OCI-LY1 (cell line): ENCODE data around the gene RASGEF1C.

ENCODE experiments used
- H2AFZ ChIP-seq: fragments of 200-600 bp; sonication (generic), shearing (Covaris generic); 2 replicates; pipeline ENCODE4 v1.6.0; 2014; ENCODE audit warnings: antibody characterized with exemption, mild to moderate bottlenecking, low read length
- H3F3A ChIP-seq: fragments of 200-600 bp; sonication (generic), shearing (Covaris generic); 2 replicates; pipeline ENCODE4 v1.6.0; 2014; ENCODE audit warnings: mild to moderate bottlenecking, antibody characterized with exemption, low read length, moderate library complexity; ENCODE audit not compliant: insufficient read depth
- H3K27ac ChIP-seq: fragments of 200-600 bp; sonication (generic); 2 replicates; pipeline ENCODE4 v1.5.1; 2014; ENCODE audit warnings: low read length, mixed run types, mild to moderate bottlenecking, low read depth; ENCODE audit not compliant: poor library complexity, severe bottlenecking
- H3K27me3 ChIP-seq: fragments of 200-600 bp; sonication (generic); 2 replicates; pipeline ENCODE4 v1.6.0; 2014; ENCODE audit warnings: antibody characterized with exemption, mild to moderate bottlenecking, low read length, moderate library complexity; ENCODE audit not compliant: insufficient read depth
- H3K36me3 ChIP-seq: fragments of 200-600 bp; sonication (generic); 2 replicates; pipeline ENCODE4 v1.6.1; 2014; ENCODE audit warnings: mild to moderate bottlenecking, antibody characterized with exemption, low read length, moderate library complexity, mixed read lengths; ENCODE audit not compliant: insufficient read depth
- H3K4me1 ChIP-seq: fragments of 200-600 bp; sonication (generic); 2 replicates; pipeline ENCODE4 v1.5.1; 2014; ENCODE audit warnings: mild to moderate bottlenecking, low read length, moderate library complexity; ENCODE audit not compliant: insufficient read depth, severe bottlenecking
- H3K4me2 ChIP-seq: fragments of 200-600 bp; sonication (generic), shearing (Covaris generic); 2 replicates; pipeline ENCODE4 v1.6.1; 2014; ENCODE audit warnings: low read length
- H3K4me3 ChIP-seq: fragments of 200-600 bp; sonication (generic); 2 replicates; pipeline ENCODE4 v1.5.1; 2014; ENCODE audit warnings: low read length, low read depth, mild to moderate bottlenecking, mixed read lengths; ENCODE audit not compliant: poor library complexity, severe bottlenecking
- H3K79me2 ChIP-seq: fragments of 200-600 bp; shearing (Covaris generic); 2 replicates; pipeline ENCODE4 v1.6.1; 2016; ENCODE audit warnings: mixed run types, low read length, mixed read lengths; ENCODE audit not compliant: insufficient read depth
- H3K9ac ChIP-seq: fragments of 200-600 bp; sonication (generic), shearing (Covaris generic); 2 replicates; pipeline ENCODE4 v1.6.1; 2014; ENCODE audit warnings: mild to moderate bottlenecking, low read length, mixed read lengths
- H3K9me2 ChIP-seq: fragments of 200-600 bp; sonication (generic), shearing (Covaris generic); 2 replicates; pipeline ENCODE4 v1.6.1; 2014; ENCODE audit warnings: low read depth, mild to moderate bottlenecking, low read length, mixed read lengths
- H3K9me3 ChIP-seq: fragments of 200-600 bp; shearing (Covaris generic); 2 replicates; pipeline ENCODE4 v1.6.1; 2014; ENCODE audit warnings: low read length, mixed read lengths
- H4K20me1 ChIP-seq: fragments of 200-600 bp; sonication (generic), shearing (Covaris generic); 2 replicates; pipeline ENCODE4 v1.6.0; 2016; ENCODE audit warnings: mild to moderate bottlenecking, low read length; ENCODE audit not compliant: insufficient read depth
- EZH2 ChIP-seq: fragments of 200-600 bp; sonication (generic), shearing (Covaris generic); IDR thresholded peaks from 2 replicates; pipeline ENCODE4 v1.8.0; 2017; ENCODE audit warnings: borderline replicate concordance, mixed run types, mild to moderate bottlenecking, antibody characterized with exemption, low read length, moderate library complexity, mixed read lengths
- TF ChIP-seq, protein P1 (sequence below): fragments of 200-600 bp; sonication (generic), shearing (Covaris generic); IDR thresholded peaks from 2 replicates; pipeline ENCODE4 v1.5.1; 2017; ENCODE audit warnings: mild to moderate bottlenecking, antibody characterized with exemption, low read length, moderate library complexity, mixed read lengths

Gene RASGEF1C

DNA sequence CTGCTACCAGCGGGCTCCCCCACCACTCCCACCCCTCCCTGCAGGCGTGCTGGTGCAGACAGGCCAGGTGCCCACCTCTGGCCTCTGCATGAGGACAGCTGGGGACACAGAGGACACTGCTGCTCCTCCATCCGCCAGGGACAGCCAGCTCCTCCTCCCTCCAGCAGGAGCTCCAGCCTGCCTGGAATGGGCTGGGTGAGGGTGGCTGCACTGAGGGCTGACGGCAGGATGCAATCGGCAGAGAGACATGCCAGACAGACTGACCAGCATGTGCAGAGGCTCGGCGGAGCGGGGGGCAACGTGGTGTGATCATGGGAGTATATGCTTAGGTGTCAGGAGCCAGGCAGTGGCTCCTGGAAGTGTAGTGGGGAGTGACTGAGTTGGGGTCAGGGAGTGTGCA lies 68.4 kb downstream of the RASGEF1C start:
- no peaks in the 10 kb centered on the region for H3K27me3 ChIP-seq
- no peak overlapping the region for H3K4me3 ChIP-seq
- H3K9me2 ChIP-seq, result no peaks in the 10 kb centered on the region
- no peaks in the 10 kb centered on the region for H3K79me2 ChIP-seq
- H3K36me3 ChIP-seq, result no peaks in the 10 kb centered on the region
- no peaks in the 10 kb centered on the region for H3K4me1 ChIP-seq
- TF ChIP-seq, protein P1, sequence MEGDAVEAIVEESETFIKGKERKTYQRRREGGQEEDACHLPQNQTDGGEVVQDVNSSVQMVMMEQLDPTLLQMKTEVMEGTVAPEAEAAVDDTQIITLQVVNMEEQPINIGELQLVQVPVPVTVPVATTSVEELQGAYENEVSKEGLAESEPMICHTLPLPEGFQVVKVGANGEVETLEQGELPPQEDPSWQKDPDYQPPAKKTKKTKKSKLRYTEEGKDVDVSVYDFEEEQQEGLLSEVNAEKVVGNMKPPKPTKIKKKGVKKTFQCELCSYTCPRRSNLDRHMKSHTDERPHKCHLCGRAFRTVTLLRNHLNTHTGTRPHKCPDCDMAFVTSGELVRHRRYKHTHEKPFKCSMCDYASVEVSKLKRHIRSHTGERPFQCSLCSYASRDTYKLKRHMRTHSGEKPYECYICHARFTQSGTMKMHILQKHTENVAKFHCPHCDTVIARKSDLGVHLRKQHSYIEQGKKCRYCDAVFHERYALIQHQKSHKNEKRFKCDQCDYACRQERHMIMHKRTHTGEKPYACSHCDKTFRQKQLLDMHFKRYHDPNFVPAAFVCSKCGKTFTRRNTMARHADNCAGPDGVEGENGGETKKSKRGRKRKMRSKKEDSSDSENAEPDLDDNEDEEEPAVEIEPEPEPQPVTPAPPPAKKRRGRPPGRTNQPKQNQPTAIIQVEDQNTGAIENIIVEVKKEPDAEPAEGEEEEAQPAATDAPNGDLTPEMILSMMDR, result no peak
- TF ChIP-seq EZH2, result no peak
- no peaks in the 10 kb centered on the region for H3F3A ChIP-seq
- no peaks in the 10 kb centered on the region for H4K20me1 ChIP-seq
- no peaks in the 10 kb centered on the region for H3K9me3 ChIP-seq
- H3K4me2 ChIP-seq, result no peak overlapping the region
- no peak overlapping the region for H3K9ac ChIP-seq
- H3K27ac ChIP-seq, result no peak overlapping the region
- no peak overlapping the region for H2AFZ ChIP-seq

DNA sequence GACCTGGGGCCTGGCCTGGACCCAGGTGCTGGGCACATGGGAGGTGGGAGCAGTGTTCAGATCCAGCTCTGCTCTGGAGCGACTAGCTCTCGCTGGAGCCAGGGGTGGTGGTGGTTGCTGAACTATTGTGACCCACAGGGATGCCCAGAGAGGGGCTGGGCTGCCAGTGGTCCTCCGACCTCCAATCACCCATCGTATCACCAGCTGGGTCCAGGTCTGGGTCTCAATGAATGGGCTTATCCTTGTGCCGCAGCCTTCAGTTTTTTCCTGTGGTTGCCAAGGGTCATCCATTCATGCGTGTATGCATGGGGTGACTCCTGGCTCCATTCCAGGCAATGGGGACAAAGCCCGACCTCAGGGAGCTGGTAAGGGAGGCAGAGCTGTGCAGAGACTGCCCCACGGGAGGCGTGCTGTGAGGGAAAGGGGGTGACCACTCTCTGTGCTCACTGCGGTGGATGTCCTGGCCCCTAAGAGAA lies 68.9 kb downstream of the RASGEF1C start:
- H3K79me2 ChIP-seq, result no peaks in the 10 kb centered on the region
- no peaks in the 10 kb centered on the region for H3K27me3 ChIP-seq
- no peaks in the 10 kb centered on the region for H3K9me2 ChIP-seq
- no peaks in the 10 kb centered on the region for H3K4me1 ChIP-seq
- no peak overlapping the region for H3K27ac ChIP-seq
- no peak overlapping the region for H3K4me2 ChIP-seq
- H4K20me1 ChIP-seq, result no peaks in the 10 kb centered on the region
- TF ChIP-seq, protein P1, result no peak
- no peak for TF ChIP-seq EZH2
- H3K9ac ChIP-seq, result no peak overlapping the region
- H3K9me3 ChIP-seq, result no peaks in the 10 kb centered on the region
- H2AFZ ChIP-seq, result no peak overlapping the region
- no peaks in the 10 kb centered on the region for H3F3A ChIP-seq
- no peak overlapping the region for H3K4me3 ChIP-seq
- no peaks in the 10 kb centered on the region for H3K36me3 ChIP-seq

DNA sequence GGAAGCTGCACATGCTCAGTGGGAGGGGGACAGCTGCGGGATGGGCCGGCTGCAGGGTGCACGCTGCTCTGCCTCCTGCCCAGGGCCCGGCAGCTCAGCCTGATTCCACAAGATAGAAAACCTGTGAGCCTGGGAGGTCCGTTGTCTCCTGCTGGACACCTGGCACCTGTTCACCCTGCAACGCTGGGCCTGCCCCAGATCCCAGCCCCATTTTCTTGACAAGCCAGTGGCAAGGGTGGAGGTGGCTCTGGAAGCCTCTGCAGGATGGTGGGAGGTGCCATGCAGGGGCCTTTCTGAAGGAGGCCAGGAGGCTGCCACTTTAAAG lies 69.3 kb downstream of the RASGEF1C start:
- H3K27ac ChIP-seq, result no peak overlapping the region
- H3K9me2 ChIP-seq, result no peaks in the 10 kb centered on the region
- H3K79me2 ChIP-seq, result no peaks in the 10 kb centered on the region
- no peak overlapping the region for H3K4me3 ChIP-seq
- no peaks in the 10 kb centered on the region for H3K4me1 ChIP-seq
- no peaks in the 10 kb centered on the region for H3F3A ChIP-seq
- H2AFZ ChIP-seq, result no peak overlapping the region
- H3K9ac ChIP-seq, result no peak overlapping the region
- no peaks in the 10 kb centered on the region for H3K36me3 ChIP-seq
- H3K9me3 ChIP-seq, result no peaks in the 10 kb centered on the region
- no peak for TF ChIP-seq EZH2
- TF ChIP-seq, protein P1, result no peak
- no peaks in the 10 kb centered on the region for H3K27me3 ChIP-seq
- H4K20me1 ChIP-seq, result no peaks in the 10 kb centered on the region
- no peak overlapping the region for H3K4me2 ChIP-seq
